HG02678 (cell line): ENCODE results near the gene PRDM2.

Experiments used
- ATAC-seq: cut with Tn5 transposase; IDR thresholded peaks from one replicate; pipeline ENCODE4 v1.9.1; 2021; ENCODE audit warnings: mild to moderate bottlenecking, moderate library complexity; ENCODE audit not compliant: unreplicated experiment

Gene PRDM2

DNA sequence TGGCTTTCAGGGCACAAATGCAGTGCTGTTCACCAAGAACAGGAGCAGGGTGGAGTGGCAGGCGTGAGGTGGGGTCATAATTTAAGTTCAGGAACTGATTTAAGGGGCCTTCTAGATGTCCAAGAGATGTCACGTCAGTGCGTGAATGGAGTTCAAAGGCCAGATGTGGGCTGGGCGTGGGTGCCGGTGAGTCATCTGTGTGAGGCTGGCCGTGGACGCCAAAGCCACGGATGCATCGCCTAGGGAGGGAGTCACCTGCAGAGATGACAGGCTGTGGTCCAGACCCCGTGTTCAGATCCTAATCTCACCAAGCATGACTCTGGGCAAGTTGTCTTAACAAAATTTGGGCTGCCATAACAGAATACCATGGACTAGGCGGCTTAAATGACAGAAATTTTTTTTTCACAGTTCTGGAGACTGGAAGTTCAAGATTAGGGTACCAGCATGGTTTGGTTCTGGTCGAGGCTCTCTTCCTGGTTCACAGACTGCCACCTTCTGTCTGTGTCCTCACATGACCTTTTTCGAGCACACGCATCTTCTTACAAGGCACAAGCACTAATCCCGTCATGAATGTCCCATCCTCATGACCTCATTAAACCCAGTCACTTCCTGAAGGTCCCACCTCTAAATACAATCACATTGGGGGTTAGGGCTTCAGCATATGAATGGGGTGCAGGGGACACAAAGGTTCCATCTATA lies 109.6 kb downstream of the PRDM2 start:
- no peak for ATAC-seq

DNA sequence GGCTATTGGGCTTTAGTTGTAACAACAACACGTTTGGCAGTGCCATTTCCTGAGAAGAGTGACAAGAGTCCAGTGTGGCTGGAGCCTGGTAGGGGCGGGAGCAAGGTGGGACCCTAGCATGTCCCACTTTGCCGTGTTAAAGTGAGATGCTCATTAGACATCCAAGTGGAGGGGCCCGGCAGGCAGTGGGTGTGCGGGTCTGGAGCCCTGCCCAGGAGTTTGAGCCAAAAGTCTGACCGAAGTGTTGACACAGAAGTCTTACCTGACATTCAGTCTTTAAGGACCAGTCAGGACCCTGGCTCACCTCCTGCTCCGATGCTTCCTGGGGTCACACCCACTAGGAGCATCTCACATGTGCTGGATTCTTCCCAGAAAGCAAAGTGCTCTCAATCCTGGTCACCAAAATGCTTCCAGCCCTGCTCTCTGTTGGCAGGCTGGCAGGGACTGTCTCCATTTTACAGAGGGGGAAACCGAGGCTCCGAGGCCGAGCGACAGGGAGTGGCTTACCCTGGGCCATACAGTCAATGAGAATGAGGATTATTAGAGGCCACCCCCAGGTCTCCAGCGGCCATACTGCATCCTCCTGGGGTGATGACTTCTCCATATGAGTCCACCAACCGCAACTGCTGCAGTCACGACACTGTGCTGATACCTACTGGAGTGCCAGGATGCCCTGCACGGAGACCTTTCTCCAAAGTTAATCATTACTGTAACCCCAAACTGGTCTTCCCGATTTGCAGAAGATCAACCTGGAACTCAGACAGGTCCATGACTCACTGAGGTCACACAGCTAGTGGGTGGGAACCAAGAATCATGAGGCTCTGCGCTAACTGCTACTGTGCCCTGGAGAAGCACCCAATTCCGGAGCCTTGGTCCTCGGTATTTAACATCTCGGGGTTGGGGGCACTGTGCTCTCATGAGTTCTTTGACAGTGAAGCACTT lies 112.7 kb downstream of the PRDM2 start:
- ATAC-seq = no peak

DNA sequence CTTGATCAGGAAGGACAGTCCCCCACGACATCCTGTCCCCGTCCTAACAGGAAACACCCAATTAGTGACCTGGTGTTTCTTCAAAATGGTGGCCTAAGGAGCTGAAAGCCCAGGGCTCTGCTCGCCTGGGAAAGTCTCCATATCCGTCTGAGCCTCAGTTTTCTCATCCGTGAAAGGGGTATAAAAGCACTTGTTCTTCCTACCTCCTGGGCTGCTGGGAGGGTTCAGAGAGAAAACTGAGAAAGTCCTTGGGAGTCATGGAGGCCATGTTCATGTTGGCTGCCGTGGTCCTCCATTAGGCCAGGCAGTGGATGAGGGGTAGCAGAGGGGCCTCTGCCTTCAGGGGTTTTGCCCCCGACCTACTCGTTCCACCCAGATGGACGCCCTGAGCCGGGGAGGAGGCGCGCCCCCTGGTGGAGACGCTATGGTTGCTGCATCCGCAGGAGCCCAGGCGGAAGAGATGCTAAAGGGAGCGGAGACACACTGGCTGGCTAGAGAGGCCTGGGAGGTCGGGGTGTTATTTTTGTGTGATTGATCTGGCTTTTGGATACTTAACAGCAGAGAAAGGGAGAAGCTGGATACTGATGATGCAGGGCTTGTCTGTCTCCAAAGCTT lies 113.5 kb downstream of the PRDM2 start:
- no peak for ATAC-seq

DNA sequence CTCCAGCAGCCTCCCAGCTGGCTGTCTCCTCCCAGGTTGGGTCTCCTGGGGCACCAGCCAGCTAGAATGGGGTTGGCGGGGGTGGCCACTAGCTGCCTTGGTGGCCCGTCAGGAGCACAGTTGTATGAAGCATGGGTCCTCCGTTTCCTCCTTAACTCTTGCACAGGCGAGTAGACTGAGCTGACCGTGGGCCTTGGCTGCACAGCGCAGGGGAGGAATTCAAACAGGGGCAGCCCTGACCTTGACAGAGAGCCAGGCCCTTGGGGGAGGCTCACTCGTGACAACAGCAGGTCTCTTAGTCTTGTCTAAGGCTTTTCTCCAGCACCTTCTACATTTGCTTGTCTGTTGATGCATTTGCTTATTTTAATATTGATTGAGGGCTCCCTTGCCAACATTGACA lies 114.1 kb downstream of the PRDM2 start:
- no peak for ATAC-seq

DNA sequence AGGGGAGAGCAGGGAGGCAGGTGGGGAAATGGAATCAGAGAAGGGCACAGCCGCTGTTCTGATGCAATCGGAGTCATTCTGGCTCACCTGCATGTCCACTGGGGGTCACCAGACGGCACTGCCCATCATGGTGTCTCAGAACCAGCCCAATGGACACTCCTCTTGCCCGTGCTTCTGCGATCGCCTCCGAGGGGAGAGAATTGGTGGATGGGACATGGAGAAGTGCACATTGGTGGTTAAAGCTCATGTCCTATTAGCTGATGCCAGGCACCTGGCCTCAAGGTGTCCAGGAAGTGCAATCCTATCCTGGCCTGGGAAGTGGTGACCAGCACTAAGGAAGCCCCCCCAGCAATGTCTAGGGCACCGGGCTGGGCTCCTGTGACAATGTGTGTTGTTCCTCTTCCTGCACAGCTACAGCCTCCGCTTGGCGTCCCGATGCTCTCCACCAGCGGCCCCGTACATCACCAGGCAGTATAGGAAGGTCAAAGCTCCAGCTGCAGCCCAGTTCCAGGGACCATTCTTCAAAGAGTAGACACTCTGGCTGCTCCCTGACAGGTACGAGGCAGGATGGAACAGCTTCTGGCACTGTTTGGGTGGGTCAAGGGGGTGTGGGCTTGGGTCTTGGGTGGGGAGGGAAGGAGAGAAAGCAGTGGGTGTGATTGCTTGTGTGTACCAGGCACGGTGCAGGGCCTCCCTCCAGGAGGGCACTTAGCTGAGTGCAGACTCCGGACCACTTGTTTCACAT lies 116.2 kb downstream of the PRDM2 start:
- no peak for ATAC-seq

DNA sequence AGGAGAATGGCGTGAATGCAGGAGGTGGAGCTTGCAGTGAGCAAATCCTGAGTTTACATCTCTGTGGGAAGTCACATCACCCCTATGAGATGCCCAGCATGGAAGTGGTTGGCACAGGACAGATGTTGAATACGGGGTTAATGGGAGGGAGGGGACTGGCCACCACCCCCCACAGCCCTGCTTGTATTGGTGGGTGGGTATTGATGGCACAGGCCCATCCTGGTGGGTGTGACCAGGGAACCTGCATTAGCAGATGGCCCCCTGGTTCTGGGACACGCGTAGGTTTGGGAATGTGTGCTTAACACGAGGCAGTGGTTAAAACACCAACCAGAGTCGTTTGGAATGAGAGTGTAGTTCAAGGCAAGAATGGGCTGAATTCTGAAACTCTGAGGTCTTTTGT lies 117.9 kb downstream of the PRDM2 start:
- ATAC-seq = no peak

DNA sequence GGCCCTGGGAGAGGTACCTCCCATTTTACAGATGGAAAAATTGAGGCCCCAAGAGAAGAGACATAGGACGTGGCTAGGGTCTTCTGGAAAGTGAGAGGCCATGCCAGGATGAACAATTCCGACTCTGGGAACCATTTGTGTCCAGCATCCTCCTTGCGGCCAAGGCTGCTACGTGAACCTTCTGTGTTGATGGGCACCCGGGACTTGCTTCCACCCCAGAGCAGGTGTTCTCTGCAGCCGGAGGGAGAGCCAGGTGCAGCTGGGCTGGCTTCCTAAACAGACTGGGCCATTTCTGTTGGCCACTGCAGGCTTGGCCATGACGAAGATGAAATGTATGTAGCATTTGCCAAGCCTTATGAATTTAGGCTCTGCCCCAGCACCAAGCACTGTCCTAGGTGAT lies 118.9 kb downstream of the PRDM2 start:
- no peak for ATAC-seq

DNA sequence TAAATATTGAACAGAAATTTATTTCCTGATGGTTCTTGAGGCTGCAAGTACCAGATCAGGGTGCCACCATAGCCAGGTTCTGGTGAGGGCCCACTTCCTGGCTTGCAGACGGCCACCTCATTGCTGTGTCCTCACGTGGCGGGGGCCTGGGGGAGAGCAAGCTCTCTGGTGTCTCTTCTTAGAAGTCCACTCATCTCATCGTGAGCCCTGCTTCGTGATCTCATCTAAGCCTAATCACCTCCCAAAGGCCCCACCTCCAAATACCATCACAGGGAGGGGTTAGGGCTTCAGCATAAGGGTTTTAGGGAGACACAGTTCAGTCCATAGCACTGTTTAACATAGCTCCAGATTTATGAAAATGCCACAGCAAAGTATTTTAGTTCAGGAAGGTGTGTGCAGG lies 119.7 kb downstream of the PRDM2 start:
- ATAC-seq = no peak

DNA sequence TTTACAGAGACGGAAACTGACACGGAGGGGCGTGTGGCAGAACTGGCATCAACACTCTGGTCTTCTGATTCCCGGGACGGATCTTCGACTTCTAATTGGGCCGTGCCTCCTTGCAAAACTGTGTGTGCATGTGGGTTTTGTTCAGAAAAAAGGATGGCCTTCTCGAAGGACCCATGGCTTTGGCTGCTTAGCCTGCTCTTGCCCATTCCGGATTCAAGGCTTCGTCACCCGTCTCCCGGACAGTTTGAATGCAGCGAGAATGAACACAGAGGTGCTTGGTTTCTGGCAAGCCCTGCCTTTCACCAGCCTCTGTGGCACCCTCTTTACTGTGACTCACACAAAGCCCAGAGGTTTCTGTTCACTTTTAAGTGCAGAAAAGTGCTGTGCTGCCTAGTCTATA lies 120.1 kb downstream of the PRDM2 start:
- no peak for ATAC-seq

DNA sequence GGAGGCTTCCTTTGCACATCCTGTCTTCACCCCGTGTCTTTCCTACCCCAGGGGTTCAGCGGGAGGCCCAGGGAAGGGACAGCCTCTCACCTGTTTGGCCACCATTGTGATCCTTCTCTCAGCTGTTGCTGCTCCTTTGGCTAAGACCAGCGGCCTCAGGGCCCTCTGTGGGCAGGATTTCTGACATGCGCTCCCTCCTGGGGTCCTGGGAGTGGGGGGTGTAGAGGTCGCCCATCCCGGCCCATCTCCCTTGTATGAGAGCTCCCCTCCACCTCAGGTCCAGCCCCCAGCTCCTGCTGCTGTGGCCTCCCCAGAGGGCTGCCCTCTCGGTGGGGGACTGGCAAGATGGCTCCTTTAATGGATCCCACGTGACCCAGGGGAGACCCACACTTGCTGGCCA lies 120.5 kb downstream of the PRDM2 start:
- no peak for ATAC-seq

DNA sequence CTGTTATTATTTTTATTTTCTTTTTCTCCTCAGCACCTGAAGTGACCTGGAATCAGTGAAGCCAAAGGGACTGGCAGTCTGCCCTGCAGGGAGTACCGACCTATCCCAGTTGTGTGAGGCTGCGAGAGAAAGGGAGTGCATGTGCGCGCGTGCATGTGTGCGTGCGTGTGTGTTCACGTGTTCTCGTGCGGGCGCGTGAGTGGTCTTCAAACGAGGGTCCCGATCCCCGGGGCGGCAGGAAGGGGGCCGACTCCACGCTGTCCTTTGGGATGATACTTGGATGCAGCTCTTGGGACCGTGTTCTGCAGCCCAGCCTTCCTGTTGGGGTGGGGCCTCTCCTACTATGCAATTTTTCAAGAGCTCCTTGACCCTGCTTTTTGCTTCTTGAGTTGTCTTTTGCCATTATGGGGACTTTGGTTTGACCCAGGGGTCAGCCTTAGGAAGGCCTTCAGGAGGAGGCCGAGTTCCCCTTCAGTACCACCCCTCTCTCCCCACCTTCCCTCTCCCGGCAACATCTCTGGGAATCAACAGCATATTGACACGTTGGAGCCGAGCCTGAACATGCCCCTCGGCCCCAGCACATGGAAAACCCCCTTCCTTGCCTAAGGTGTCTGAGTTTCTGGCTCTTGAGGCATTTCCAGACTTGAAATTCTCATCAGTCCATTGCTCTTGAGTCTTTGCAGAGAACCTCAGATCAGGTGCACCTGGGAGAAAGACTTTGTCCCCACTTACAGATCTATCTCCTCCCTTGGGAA lies 123.3 kb downstream of the PRDM2 start:
- ATAC-seq = no peak

DNA sequence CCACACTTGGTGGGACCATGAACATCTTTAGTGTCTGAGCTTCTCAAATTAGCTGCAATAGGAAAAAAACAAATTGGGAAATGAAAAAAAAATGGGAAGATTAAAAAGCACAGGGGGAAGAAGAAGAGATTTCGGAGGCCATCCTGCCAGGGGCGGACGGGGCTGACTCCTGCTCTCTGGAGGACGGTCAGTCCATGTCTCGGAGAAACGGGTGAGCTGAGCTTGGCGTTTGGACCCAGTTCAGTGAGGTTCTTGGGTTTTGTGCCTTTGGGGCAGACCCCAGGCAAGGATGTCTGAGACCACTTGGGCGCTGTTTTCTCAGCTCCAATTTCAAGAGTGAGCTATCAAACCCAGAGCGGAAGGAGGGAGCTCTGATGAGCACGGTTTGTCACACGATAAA lies 123.9 kb downstream of the PRDM2 start:
- ATAC-seq = no peak

DNA sequence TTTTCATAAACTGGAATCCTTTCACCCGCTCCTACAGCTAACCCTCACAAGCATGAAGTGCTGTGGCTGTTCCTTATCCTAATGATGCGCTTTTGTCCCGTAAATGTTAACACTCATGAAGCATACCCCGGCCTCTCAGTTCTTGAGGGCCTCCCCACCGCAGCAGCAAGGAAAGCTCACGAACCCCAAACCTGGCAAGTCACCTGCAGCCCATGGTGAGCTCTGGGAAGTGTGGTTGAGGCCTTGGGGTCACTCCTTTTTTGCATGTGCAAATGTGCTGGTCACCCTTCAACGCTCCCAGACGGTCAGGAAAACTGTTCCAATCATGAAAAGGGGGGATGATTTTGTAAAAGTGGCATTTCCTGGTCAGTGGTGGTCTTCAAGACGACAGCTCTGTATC lies 124.6 kb downstream of the PRDM2 start:
- ATAC-seq = no peak

DNA sequence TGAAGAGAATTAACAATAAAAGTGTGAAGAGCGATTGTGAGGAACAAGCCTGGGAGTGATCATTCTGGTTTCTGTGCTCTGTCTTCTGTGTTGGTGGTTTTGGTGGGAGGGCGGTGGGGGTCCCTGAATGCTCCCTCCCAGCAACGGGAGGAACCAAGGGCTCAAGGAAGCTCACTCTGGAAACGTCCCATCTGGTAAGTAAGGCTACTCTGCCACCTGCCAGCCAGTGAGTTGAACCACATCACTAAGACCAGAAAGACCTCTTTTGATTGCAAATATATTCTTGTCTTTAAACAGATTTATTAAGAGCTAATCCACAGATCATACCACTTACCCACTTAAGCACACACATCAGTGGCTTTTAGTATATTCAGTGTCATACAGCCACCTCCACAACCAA lies 125.0 kb downstream of the PRDM2 start:
- ATAC-seq = no peak

DNA sequence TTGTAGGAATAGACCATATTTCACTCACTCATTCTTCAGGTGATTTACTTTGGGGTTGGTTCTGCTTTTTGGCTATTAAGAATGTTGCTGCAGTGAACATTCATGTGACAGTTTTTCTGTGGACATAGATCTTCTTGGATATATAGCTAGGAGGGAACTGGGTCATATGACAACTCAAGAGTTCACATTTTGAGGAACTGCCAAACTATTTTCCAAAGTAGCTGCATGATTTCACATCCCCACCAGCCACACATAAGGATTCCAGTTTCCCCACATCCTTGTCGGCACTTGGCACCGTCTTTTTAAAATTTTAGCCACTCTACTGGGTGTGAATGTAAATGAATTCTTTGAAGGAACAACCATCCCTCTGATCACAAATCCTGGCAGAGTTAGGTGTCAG lies 126.0 kb downstream of the PRDM2 start:
- no peak for ATAC-seq

DNA sequence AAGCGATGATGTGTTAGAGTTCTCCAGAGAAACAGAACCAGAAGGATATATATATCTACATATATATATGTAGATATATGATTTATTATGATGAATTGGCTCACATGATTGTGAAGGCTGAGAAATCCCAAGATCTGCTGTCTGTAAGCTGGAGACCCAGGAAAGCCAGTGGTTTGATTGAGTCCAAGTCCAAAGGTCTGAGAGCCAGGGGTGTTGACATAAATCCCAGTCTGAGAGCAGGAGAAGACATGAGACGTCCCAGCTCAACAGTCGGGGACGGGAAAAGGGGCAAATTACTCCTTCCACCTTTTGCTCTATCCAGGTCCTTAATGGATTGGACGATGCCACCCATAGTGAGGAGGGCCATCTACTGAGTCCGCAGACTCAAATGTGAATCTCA lies 126.6 kb downstream of the PRDM2 start:
- ATAC-seq = no peak

DNA sequence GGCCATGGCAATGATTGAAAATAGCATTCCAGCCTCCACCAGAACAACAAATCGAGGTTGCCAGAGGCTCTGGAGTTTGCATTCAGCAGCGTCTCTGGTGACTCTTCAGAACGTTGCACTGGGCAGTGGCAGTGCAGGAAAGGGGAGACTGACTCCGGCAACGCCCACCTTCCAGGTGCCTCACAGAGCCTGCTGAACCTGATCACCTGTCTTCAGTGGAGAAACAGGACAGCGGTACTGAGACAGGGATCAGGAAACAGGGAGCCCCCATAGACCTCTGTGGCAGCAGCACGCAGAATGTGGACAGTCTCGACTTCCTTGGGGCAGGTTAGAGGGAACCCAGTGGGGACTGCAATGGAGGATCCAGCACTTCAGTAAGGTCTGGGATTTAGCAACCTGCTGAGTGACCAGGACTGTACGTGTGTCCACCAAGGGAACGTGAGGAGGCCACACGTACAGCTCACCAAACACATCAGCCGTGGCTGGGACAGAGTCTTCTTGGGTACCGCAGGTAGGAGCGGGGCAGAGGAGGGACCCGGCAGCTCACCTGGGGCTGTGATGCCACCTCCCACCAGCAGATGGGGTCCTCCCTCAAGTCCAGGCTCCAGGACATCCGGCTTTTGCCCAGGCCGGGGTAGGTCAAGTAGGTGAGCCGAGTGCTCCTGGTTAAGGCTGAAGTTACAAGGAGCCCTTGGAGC lies 128.6 kb downstream of the PRDM2 start:
- no peak for ATAC-seq

DNA sequence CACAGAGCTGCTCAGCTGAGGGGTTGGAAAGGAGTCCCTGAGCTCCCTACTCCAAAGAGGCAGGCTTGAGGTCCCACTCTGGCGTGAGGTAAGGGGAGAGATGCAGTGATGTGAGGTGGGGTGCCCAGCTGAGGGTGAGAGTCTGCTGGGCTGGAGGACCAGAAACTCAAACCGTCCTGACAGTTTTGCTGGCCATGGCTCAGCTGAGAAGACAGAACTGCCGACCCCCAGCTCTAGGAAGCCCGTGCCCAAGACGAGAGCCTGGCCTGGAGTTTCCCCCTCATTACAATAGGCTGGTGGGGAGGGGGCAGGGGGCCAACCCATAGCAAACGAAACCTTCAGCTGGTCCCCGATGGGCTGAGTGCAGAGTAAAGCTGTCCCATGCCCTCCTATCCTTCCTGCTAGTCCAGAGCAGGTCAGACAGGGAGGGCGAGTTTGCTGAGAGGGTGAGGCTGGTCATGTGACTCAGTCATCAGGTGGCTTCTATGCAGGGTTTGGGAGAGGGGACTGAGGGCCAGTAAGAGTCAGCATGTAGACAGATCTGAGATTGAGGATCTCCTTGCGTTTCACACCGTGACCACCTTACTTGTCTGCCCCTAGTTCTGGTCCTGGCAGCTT lies 129.3 kb downstream of the PRDM2 start:
- no peak for ATAC-seq

DNA sequence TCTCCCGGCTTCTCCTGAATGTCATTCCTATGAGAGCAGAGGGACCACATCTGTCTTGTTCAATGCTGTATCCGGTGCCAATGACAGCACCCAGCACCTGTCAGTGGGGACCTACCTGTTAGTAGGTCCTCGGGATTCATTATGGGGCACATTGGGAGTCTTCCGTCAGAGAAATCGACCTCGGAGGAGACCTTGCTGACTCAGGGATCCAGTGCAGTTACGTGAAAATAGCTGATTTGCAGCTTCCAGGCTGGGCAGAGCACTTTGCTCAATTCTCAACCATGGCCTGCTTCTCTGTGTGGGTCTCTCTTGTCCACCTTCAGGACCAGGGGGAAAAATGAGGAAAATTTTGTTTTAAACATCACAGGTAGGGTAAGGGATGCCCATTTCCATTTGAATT lies 130.2 kb downstream of the PRDM2 start:
- ATAC-seq = no peak
